Keratinocyte (primary cell): Measurements from ENCODE around the gene CIAO1. TPM values are rescaled to one million over a fixed set of nuclear protein-coding genes. Genes with fewer than 3 reads are reported as not detected.
A peak's percentile ranks its signal among the peaks of the same experiment; 100 is the strongest.

Source experiments
- DNase-seq: peaks from one replicate; pipeline ENCODE4 v3.0.0-alpha.2; 2011; ENCODE audit warnings: low read depth, missing footprints, low spot score
- FAIRE-seq: peaks from 2 replicates; lab custom pipeline; 2011; peaks lifted over from hg19 to GRCh38; lab: Jason Lieb, UNC
- H2AFZ ChIP-seq: 2 replicates; pipeline ENCODE4 v1.6.0; 2012; ENCODE audit warnings: low read length, control low read depth, inconsistent platforms; ENCODE audit not compliant: control insufficient read depth
- H3K27ac ChIP-seq: 2 replicates; pipeline ENCODE4 v1.5.1; 2011; ENCODE audit warnings: low read length; ENCODE audit not compliant: control insufficient read depth, insufficient read depth
- H3K27me3 ChIP-seq: 3 replicates; pipeline ENCODE4 v1.6.0; 2011; ENCODE audit warnings: low read length; ENCODE audit not compliant: control insufficient read depth, insufficient read depth; ENCODE audit errors: extremely low read depth
- H3K36me3 ChIP-seq, 2 experiments: 2 replicates in 1 of 2; 3 replicates in 1 of 2; pipeline ENCODE4 v1.5.1; 2011; ENCODE audit warnings: low read length in 2 of 2, mild to moderate bottlenecking in 1 of 2; ENCODE audit not compliant: control insufficient read depth in 2 of 2, insufficient read depth in 2 of 2; ENCODE audit errors: extremely low read depth in 1 of 2
- H3K4me1 ChIP-seq: 3 replicates; pipeline ENCODE4 v1.5.1; 2011; ENCODE audit warnings: low read length; ENCODE audit not compliant: control insufficient read depth, insufficient read depth; ENCODE audit errors: extremely low read depth
- H3K4me2 ChIP-seq: 3 replicates; pipeline ENCODE4 v1.6.0; 2011; ENCODE audit warnings: low read depth, low read length; ENCODE audit not compliant: control insufficient read depth, insufficient read depth; ENCODE audit errors: extremely low read depth
- H3K4me3 ChIP-seq, 3 experiments: fragments of 200-600 bp in 1 of 3; sonication (generic) in 1 of 3; 2 replicates in 2 of 3; 3 replicates in 1 of 3; pipeline ENCODE4 v1.5.1; 2011 to 2016; ENCODE audit warnings: low read length in 3 of 3, mild to moderate bottlenecking in 3 of 3, control low read depth in 2 of 3, inconsistent platforms in 1 of 3, low read depth in 1 of 3, mixed read lengths in 1 of 3, mixed run types in 1 of 3, moderate library complexity in 1 of 3; ENCODE audit not compliant: control insufficient read depth in 2 of 3, insufficient read depth in 2 of 3; ENCODE audit errors: extremely low read depth in 1 of 3
- H3K79me2 ChIP-seq: 2 replicates; pipeline ENCODE4 v1.6.0; 2012; ENCODE audit warnings: low read length; ENCODE audit not compliant: control insufficient read depth, insufficient read depth
- H3K9ac ChIP-seq: 3 replicates; pipeline ENCODE4 v1.6.0; 2011; ENCODE audit warnings: low read length; ENCODE audit not compliant: control insufficient read depth, insufficient read depth; ENCODE audit errors: extremely low read depth
- H3K9me1 ChIP-seq: 3 replicates; pipeline ENCODE4 v1.6.0; 2011; ENCODE audit warnings: low read length; ENCODE audit not compliant: control insufficient read depth, insufficient read depth; ENCODE audit errors: extremely low read depth
- H3K9me3 ChIP-seq: 2 replicates; pipeline ENCODE4 v1.5.1; 2012; ENCODE audit warnings: low read depth, low read length; ENCODE audit not compliant: control insufficient read depth
- H4K20me1 ChIP-seq: 3 replicates; pipeline ENCODE4 v1.6.0; 2011; ENCODE audit warnings: low read length; ENCODE audit not compliant: control insufficient read depth, insufficient read depth; ENCODE audit errors: extremely low read depth
- CTCF ChIP-seq, 3 experiments: IDR thresholded peaks in 1 of 3; conservative IDR thresholded peaks in 1 of 3; optimal IDR thresholded peaks in 1 of 3; 2 replicates in 2 of 3; 3 replicates in 1 of 3; pipeline versions ENCODE3 to v1.5.1; 2011; ENCODE audit warnings: low read length in 3 of 3, mild to moderate bottlenecking in 3 of 3, moderate library complexity in 2 of 3, control low read depth in 1 of 3, inconsistent platforms in 1 of 3; ENCODE audit not compliant: insufficient read depth in 2 of 3; ENCODE audit errors: extremely low read depth in 1 of 3
- EZH2 ChIP-seq: IDR thresholded peaks from one replicate; pipeline ENCODE4 v1.6.1; 2012; ENCODE audit warnings: inconsistent platforms, mild to moderate bottlenecking, low read length, moderate library complexity
- dilution Hi-C: fragments of 300-500 bp; cut with MboI; formaldehyde crosslinking; loops from one replicate; pipeline ENCODE4 v1.7.0; 2020; ENCODE audit warnings: low sequenced_read_pairs; ENCODE audit not compliant: extremely low pct_ligation_motif_present
- polyA plus RNA-seq, 5 experiments: library from polyadenylated mRNA; depleted of rRNA in 3 of 5; stranded (reverse) in 3 of 5; stranded (forward) in 1 of 5; unstranded in 1 of 5; fragments of >200 nt; gene quantifications; 1 replicate in 1 of 5; 2 replicates in 3 of 5; 3 replicates in 1 of 5; pipeline versions ENCODE4 v1.2.1 to v1.2.3, GENCODE V29; 2011 to 2012; ENCODE audit warnings: missing spikeins in 2 of 5, low read depth in 1 of 5, low replicate concordance in 1 of 5

Gene CIAO1
- polyA plus RNA-seq, 1 donor (not counting 4 experiments of a cell fraction or from before 2014, with no cell fraction given) = 67.4 TPM

GRCh38 chr2:96306370-96306769 is 40.3 kb downstream of the CIAO1 start:
- H3K4me2 ChIP-seq = peak overlapping the region; percentile 99
- H3K4me3 ChIP-seq = peak overlapping the region; percentile 75 to 98 (median 96)
- H3K9ac ChIP-seq = peak overlapping the region; percentile 96
- TF ChIP-seq EZH2 (no peak), CTCF (optimal IDR thresholded peaks at IDR 0.05 in 1 of 3, IDR thresholded peaks at IDR 0.05 in 1 of 3, conservative IDR thresholded peaks at IDR 0.05 in 1 of 3; ENCODE audit: extremely low read depth in 1 of 3, insufficient read depth in 2 of 3, low read length in 3 of 3) (no peak)
- DNase-seq (no peak), FAIRE-seq (no peak)
- H4K20me1 ChIP-seq = no peaks in the 10 kb centered on the region
- H3K79me2 ChIP-seq = peaks cover 39% of the 10 kb centered on the region
- no peaks in the 10 kb centered on the region for H3K9me3 ChIP-seq
- H3K9me1 ChIP-seq = peaks cover 3% of the 10 kb centered on the region
- peaks cover 17 to 19% of the 10 kb centered on the region in 2 experiments for H3K36me3 ChIP-seq
- peak overlapping the region; percentile 94 for H3K27ac ChIP-seq
- H3K27me3 ChIP-seq = no peaks in the 10 kb centered on the region
- H3K4me1 ChIP-seq = peaks cover 13% of the 10 kb centered on the region
- peak overlapping the region; percentile 94 for H2AFZ ChIP-seq
- dilution Hi-C loops = no loop called here

- Histone ChIP-seq H3K36me3 (peaks cover 0 to 3% of the 10 kb centered on the region in 2 experiments), H3K79me2 (peaks cover 21% of the 10 kb centered on the region), H4K20me1 (no peaks in the 10 kb centered on the region), H3K4me2 (no peak overlapping the region), H3K9ac (no peak overlapping the region), H2AFZ (no peak overlapping the region), H3K9me3 (no peaks in the 10 kb centered on the region), H3K9me1 (peaks cover 3% of the 10 kb centered on the region), H3K27me3 (no peaks in the 10 kb centered on the region), H3K4me1 (peaks cover 13% of the 10 kb centered on the region), H3K27ac (no peak overlapping the region), H3K4me3 (no peak overlapping the region)
- DNase-seq = no peak
- FAIRE-seq = no peak
- TF ChIP-seq CTCF (optimal IDR thresholded peaks at IDR 0.05 in 1 of 3, IDR thresholded peaks at IDR 0.05 in 1 of 3, conservative IDR thresholded peaks at IDR 0.05 in 1 of 3; ENCODE audit: extremely low read depth in 1 of 3, insufficient read depth in 2 of 3, low read length in 3 of 3) = no peak
- TF ChIP-seq EZH2 = no peak
- dilution Hi-C loops = no loop called here
These were observed 42.2 kb downstream of the CIAO1 start for GRCh38 chr2:96308248-96308647.
